IMR-90 (cell line): Measurements from ENCODE around the gene SIRPG. TPM values are rescaled to one million over a fixed set of nuclear protein-coding genes. Genes with fewer than 3 reads are reported as not detected.

Source experiments
- ATAC-seq: fragments of 200-7000 bp; cut with Tn5 transposase; 2 replicates; pipeline ENCODE4 v1.9.1; 2020; ENCODE audit warnings: low read depth, mild to moderate bottlenecking, moderate library complexity
- BruUV-seq: library from RNA; stranded (reverse); fragments of 400-500 nt; replicated peaks from 2 replicates; lab custom pipeline; 2021; lab: Mats Ljungman, UMichigan
- CTCF ChIA-PET: fragments of 300-600 bp; formaldehyde crosslinking; extraction: SDS; loops from one replicate; lab custom pipeline; 2021; ENCODE audit warnings: antibody characterized with exemption; lab: Yijun Ruan, JAX
- POLR2A ChIA-PET: fragments of 300-600 bp; sonication (Branson Sonifier 250); formaldehyde crosslinking; loops from one replicate; lab custom pipeline; 2022; ENCODE audit warnings: antibody characterized with exemption; ENCODE audit not compliant: unreplicated experiment; lab: Charles Lee
- DNase-seq: peaks from one replicate; pipeline ENCODE4 v3.0.0; 2013
- H2AFZ ChIP-seq: replicated peaks from 2 replicates; pipeline ENCODE3; 2013; ENCODE audit warnings: low read length, mild to moderate bottlenecking; ENCODE audit not compliant: poor library complexity
- H2AK5ac ChIP-seq: 2 replicates; pipeline ENCODE4 v1.6.1; 2013; ENCODE audit warnings: low read depth, low read length, inconsistent platforms
- H2AK9ac ChIP-seq: replicated peaks from 2 replicates; pipeline ENCODE3; 2013; ENCODE audit warnings: mild to moderate bottlenecking, low read depth, low read length, moderate library complexity; ENCODE audit not compliant: poor library complexity
- H2BK120ac ChIP-seq: 2 replicates; pipeline ENCODE4 v1.6.1; 2013; ENCODE audit warnings: low read depth, low read length, inconsistent platforms
- H2BK15ac ChIP-seq: 3 replicates; pipeline ENCODE4 v1.6.1; 2013; ENCODE audit warnings: low read depth, low read length, inconsistent platforms
- H2BK20ac ChIP-seq: 2 replicates; pipeline ENCODE4 v1.6.1; 2013; ENCODE audit warnings: low read depth, mild to moderate bottlenecking, inconsistent platforms, low read length, moderate library complexity
- H2BK5ac ChIP-seq: 2 replicates; pipeline ENCODE4 v1.6.1; 2013; ENCODE audit warnings: mild to moderate bottlenecking, low read depth, low read length, inconsistent platforms; ENCODE audit not compliant: poor library complexity, severe bottlenecking
- H3K14ac ChIP-seq: replicated peaks from 2 replicates; pipeline ENCODE4 v1.6.1; 2013; ENCODE audit warnings: low read depth, low read length, inconsistent platforms
- H3K18ac ChIP-seq: 2 replicates; pipeline ENCODE4 v1.6.1; 2013; ENCODE audit warnings: low read depth, low read length, control low read depth
- H3K23ac ChIP-seq: 2 replicates; pipeline ENCODE4 v1.6.1; 2013; ENCODE audit warnings: low read depth, low read length, inconsistent platforms
- H3K27ac ChIP-seq: 2 replicates; pipeline ENCODE4 v1.5.1; 2013; ENCODE audit warnings: mild to moderate bottlenecking, control low read depth, low read length; ENCODE audit not compliant: insufficient read depth
- H3K27me3 ChIP-seq: 2 replicates; pipeline ENCODE4 v1.6.1; 2013; ENCODE audit warnings: low read length; ENCODE audit not compliant: control insufficient read depth, insufficient read depth
- H3K36me3 ChIP-seq: 2 replicates; pipeline ENCODE4 v1.6.1; 2013; ENCODE audit warnings: low read length, mixed read lengths; ENCODE audit not compliant: control insufficient read depth, insufficient read depth
- H3K4ac ChIP-seq: 2 replicates; pipeline ENCODE4 v1.6.1; 2013; ENCODE audit warnings: low read depth, low read length, inconsistent platforms
- H3K4me1 ChIP-seq: 2 replicates; pipeline ENCODE4 v1.6.1; 2013; ENCODE audit warnings: low read length, mixed read lengths; ENCODE audit not compliant: control insufficient read depth, insufficient read depth
- H3K4me2 ChIP-seq: 2 replicates; pipeline ENCODE4 v1.6.1; 2013; ENCODE audit warnings: low read depth, mild to moderate bottlenecking, control low read depth, low read length, moderate library complexity
- H3K4me3 ChIP-seq: 2 replicates; pipeline ENCODE4 v1.5.1; 2013; ENCODE audit warnings: low read depth, mild to moderate bottlenecking, control low read depth, low read length, moderate library complexity; ENCODE audit not compliant: insufficient read depth
- H3K56ac ChIP-seq: 2 replicates; pipeline ENCODE4 v1.6.1; 2013; ENCODE audit warnings: low read length, inconsistent platforms; ENCODE audit not compliant: insufficient read depth; ENCODE audit errors: extremely low read depth
- H3K79me1 ChIP-seq, 2 experiments: 2 replicates each; pipeline ENCODE4 v1.6.1; 2013; ENCODE audit warnings: low read length in 2 of 2, inconsistent platforms in 1 of 2, low read depth in 1 of 2
- H3K9ac ChIP-seq: 2 replicates; pipeline ENCODE4 v1.6.1; 2013; ENCODE audit warnings: low read depth, low read length, control low read depth
- H3K9me1 ChIP-seq: 2 replicates; pipeline ENCODE4 v1.6.1; 2013; ENCODE audit warnings: low read length, inconsistent platforms; ENCODE audit not compliant: insufficient read depth
- H3K9me3 ChIP-seq: 2 replicates; pipeline ENCODE4 v1.6.1; 2013; ENCODE audit warnings: low read length; ENCODE audit not compliant: control insufficient read depth, insufficient read depth
- H4K20me1 ChIP-seq: 2 replicates; pipeline ENCODE4 v1.6.1; 2013; ENCODE audit warnings: low read length, inconsistent platforms; ENCODE audit not compliant: insufficient read depth
- H4K5ac ChIP-seq: 2 replicates; pipeline ENCODE4 v1.6.1; 2013; ENCODE audit warnings: mild to moderate bottlenecking, low read depth, low read length, control low read depth
- H4K8ac ChIP-seq, 2 experiments: 2 replicates each; pipeline ENCODE4 v1.6.1; 2013; ENCODE audit warnings: low read depth in 2 of 2, low read length in 2 of 2, control low read depth in 1 of 2, inconsistent platforms in 1 of 2
- H4K91ac ChIP-seq: 2 replicates; pipeline ENCODE4 v1.6.1; 2013; ENCODE audit warnings: low read depth, low read length, inconsistent platforms; ENCODE audit not compliant: insufficient read depth
- BHLHE40 ChIP-seq: fragments of 150-350 bp; IDR thresholded peaks from 2 replicates; pipeline ENCODE4 v1.6.1; 2016; ENCODE audit warnings: mild to moderate bottlenecking, low read depth, low read length
- CEBPB ChIP-seq: IDR thresholded peaks from 2 replicates; pipeline ENCODE4 v1.6.1; 2012; ENCODE audit warnings: low read depth, low read length, improper control_type of control experiment
- CHD1 ChIP-seq: IDR thresholded peaks from 2 replicates; pipeline ENCODE4 v1.6.1; 2012; ENCODE audit warnings: low read depth, low read length, improper control_type of control experiment
- MAFK ChIP-seq: IDR thresholded peaks from 2 replicates; pipeline ENCODE4 v1.6.1; 2012; ENCODE audit warnings: low read depth, low read length, improper control_type of control experiment
- MAZ ChIP-seq: IDR thresholded peaks from 2 replicates; pipeline ENCODE4 v1.6.1; 2012; ENCODE audit warnings: low read depth, mild to moderate bottlenecking, low read length, improper control_type of control experiment, moderate library complexity, borderline replicate concordance
- MXI1 ChIP-seq: IDR thresholded peaks from 2 replicates; pipeline ENCODE4 v1.6.1; 2012; ENCODE audit warnings: low read depth, mild to moderate bottlenecking, low read length, moderate library complexity, borderline replicate concordance
- NFE2L2 ChIP-seq: fragments of 150-350 bp; IDR thresholded peaks from 2 replicates; pipeline ENCODE4 v1.6.1; 2016; ENCODE audit warnings: low read depth, mild to moderate bottlenecking, low read length
- POLR2A ChIP-seq: IDR thresholded peaks from 2 replicates; pipeline ENCODE4 v1.6.1; 2012; ENCODE audit warnings: mild to moderate bottlenecking, low read depth, low read length
- RAD21 ChIP-seq: IDR thresholded peaks from 2 replicates; pipeline ENCODE4 v1.6.1; 2012; ENCODE audit warnings: low read length, improper control_type of control experiment
- RCOR1 ChIP-seq: IDR thresholded peaks from 2 replicates; pipeline ENCODE4 v1.6.1; 2012; ENCODE audit warnings: mild to moderate bottlenecking, low read length, improper control_type of control experiment; ENCODE audit not compliant: insufficient replicate concordance
- RFX5 ChIP-seq: IDR thresholded peaks from 2 replicates; pipeline ENCODE4 v1.8.0; 2012; ENCODE audit warnings: low read depth, mild to moderate bottlenecking, low read length, moderate library complexity
- SMC3 ChIP-seq: fragments of 150-350 bp; IDR thresholded peaks from 2 replicates; pipeline ENCODE4 v1.6.1; 2016; ENCODE audit warnings: low read depth, mild to moderate bottlenecking, antibody characterized with exemption, low read length, moderate library complexity
- USF2 ChIP-seq: fragments of 150-350 bp; IDR thresholded peaks from 2 replicates; pipeline ENCODE4 v1.6.1; 2017; ENCODE audit warnings: mild to moderate bottlenecking, antibody characterized with exemption, low read length, low read depth
- WGBS, 2 experiments: methylation state at CpG; one replicate each; pipeline versions ENCODE4 v1.1.5 to v1.1.7; 2013; ENCODE audit warnings: missing lambda C conversion rate in 2 of 2; ENCODE audit not compliant: insufficient read length in 1 of 2; ENCODE audit errors: extremely low coverage in 2 of 2; 5-methylcytosine and 5-hydroxymethylcytosine counted together
- dilution Hi-C: fragments of 300-500 bp; cut with HindIII; formaldehyde crosslinking; loops from one replicate; pipeline ENCODE4 v1.14.3; 2018; ENCODE audit warnings: low sequenced_read_pairs; ENCODE audit not compliant: unreplicated experiment
- in situ Hi-C: fragments of 300-500 bp; cut with MboI; formaldehyde crosslinking; loops from 3 replicates; pipeline ENCODE4 v1.14.3; 2019; ENCODE audit warnings: low sequenced_read_pairs, inconsistent platforms, mixed read lengths
- intact Hi-C: fragments of 100-400 bp; cut with micrococcal nuclease; formaldehyde crosslinking; loops from 2 replicates; pipeline ENCODE4 v1.10.0; 2022
- polyA plus RNA-seq, 3 experiments: library from polyadenylated mRNA; depleted of rRNA; stranded (reverse); fragments of >200 nt; gene quantifications; 2 replicates each; pipeline ENCODE4 v1.2.3, GENCODE V29; 2012; ENCODE audit warnings: low replicate concordance in 1 of 3
- total RNA-seq: library from RNA; depleted of rRNA; stranded (reverse); fragments of >200 nt; gene quantifications from 2 replicates; pipeline ENCODE4 v1.2.3, GENCODE V29; 2012
- TF ChIP-seq, protein P1 (sequence below): conservative IDR thresholded peaks from 2 replicates; pipeline ENCODE4 v1.5.1; 2012; ENCODE audit warnings: mild to moderate bottlenecking, low read depth, low read length, improper control_type of control experiment
- TF ChIP-seq, protein P2 (sequence below): fragments of 150-350 bp; IDR thresholded peaks from 2 replicates; pipeline ENCODE4 v1.6.1; 2016; ENCODE audit warnings: low read depth, mild to moderate bottlenecking, low read length, moderate library complexity, borderline replicate concordance

The SIRPG gene
- total and polyA plus RNA-seq, 2 of the 4 experiments (the other 2 are of a cell fraction): not detected

GRCh38 chr20:1631309-1632151 lies 26.0 kb downstream of the SIRPG start:
- Histone ChIP-seq H3K4ac (no peak overlapping the region), H2BK5ac (no peak overlapping the region), H3K14ac (no peak overlapping the region), H3K9me1 (no peaks in the 10 kb centered on the region), H4K5ac (no peak overlapping the region), H4K91ac (no peak overlapping the region), H3K79me1 (no peaks in the 10 kb centered on the region), H3K36me3 (no peaks in the 10 kb centered on the region), H4K8ac (no peak overlapping the region), H3K23ac (no peak overlapping the region), H2AFZ (no peak overlapping the region), H3K9me3 (no peaks in the 10 kb centered on the region), H2BK20ac (no peak overlapping the region), H3K4me1 (no peaks in the 10 kb centered on the region), H3K27me3 (peaks cover 4% of the 10 kb centered on the region), H4K20me1 (no peaks in the 10 kb centered on the region), H2BK15ac (no peak overlapping the region), H3K9ac (no peak overlapping the region), H3K4me3 (no peak overlapping the region), H3K4me2 (no peak overlapping the region), H2AK5ac (no peak overlapping the region), H2BK120ac (no peak overlapping the region), H3K18ac (no peak overlapping the region), H3K27ac (no peak overlapping the region), H3K56ac (no peak overlapping the region), H2AK9ac (no peak overlapping the region)
- in situ Hi-C loops: no loop called here
- WGBS, 2 experiments: 54% methylated on average over 3 of the region's 9 CpGs; no CpG with 5 or more reads in 1 of the 2 experiments
- dilution Hi-C loops: no loop called here
- DNase-seq: no peak
- BruUV-seq: no TSS peak
- ChIA-PET CTCF (no interaction called here), POLR2A (no interaction called here)
- no peak for ATAC-seq
- intact Hi-C loops: no loop called here
- TF ChIP-seq RCOR1 (no peak), MAFK (no peak), MAZ (no peak), BHLHE40 (no peak), NFE2L2 (no peak), CHD1 (no peak), SMC3 (no peak), POLR2A (no peak), CEBPB (no peak), USF2 (no peak), MXI1 (no peak), RFX5 (no peak), RAD21 (no peak)
- TF ChIP-seq, protein P1, sequence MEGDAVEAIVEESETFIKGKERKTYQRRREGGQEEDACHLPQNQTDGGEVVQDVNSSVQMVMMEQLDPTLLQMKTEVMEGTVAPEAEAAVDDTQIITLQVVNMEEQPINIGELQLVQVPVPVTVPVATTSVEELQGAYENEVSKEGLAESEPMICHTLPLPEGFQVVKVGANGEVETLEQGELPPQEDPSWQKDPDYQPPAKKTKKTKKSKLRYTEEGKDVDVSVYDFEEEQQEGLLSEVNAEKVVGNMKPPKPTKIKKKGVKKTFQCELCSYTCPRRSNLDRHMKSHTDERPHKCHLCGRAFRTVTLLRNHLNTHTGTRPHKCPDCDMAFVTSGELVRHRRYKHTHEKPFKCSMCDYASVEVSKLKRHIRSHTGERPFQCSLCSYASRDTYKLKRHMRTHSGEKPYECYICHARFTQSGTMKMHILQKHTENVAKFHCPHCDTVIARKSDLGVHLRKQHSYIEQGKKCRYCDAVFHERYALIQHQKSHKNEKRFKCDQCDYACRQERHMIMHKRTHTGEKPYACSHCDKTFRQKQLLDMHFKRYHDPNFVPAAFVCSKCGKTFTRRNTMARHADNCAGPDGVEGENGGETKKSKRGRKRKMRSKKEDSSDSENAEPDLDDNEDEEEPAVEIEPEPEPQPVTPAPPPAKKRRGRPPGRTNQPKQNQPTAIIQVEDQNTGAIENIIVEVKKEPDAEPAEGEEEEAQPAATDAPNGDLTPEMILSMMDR: no peak
- TF ChIP-seq, protein P2, sequence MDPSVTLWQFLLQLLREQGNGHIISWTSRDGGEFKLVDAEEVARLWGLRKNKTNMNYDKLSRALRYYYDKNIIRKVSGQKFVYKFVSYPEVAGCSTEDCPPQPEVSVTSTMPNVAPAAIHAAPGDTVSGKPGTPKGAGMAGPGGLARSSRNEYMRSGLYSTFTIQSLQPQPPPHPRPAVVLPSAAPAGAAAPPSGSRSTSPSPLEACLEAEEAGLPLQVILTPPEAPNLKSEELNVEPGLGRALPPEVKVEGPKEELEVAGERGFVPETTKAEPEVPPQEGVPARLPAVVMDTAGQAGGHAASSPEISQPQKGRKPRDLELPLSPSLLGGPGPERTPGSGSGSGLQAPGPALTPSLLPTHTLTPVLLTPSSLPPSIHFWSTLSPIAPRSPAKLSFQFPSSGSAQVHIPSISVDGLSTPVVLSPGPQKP: no peak
